Measurements from ENCODE around the gene XPNPEP2. TPM values are rescaled to one million over a fixed set of nuclear protein-coding genes. Genes with fewer than 3 reads are reported as not detected.

Gene XPNPEP2
- total and polyA plus RNA-seq, 9 of the 15 experiments (the other 6 are each of a cell fraction or from before 2014, with no cell fraction given) = 0.03 to 0.19 (median 0.09) TPM; not detected in 5

DNA sequence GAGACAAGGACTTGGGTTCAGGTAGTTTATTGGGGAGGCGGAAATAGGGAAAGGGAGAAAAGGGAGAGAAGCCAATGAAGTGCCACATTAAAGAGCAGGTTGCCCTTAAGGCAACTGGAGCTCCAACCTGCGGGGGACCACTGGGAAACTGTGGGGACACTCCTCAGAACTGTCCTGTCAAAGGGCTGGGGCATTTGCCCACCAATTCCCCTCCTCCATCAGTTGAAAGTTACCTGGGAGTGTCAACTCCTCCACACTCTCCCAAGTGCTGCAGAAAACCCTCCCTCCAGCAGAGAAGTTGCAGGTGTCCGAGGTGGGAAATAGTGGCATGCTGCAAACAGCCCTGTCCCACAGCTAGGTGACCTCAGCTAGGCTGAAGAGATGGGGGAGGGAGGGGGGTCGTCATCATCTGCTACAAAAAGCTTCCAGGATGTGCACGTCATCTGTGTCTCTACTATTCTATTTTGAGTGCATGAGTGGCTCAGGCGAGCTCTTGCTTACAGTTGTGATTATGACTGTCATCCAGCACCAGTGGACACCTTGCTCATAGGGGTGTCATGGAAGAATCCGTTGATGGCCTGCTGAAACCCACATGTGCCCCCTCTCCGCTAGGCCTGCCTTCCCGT is 41.5 kb upstream of the XPNPEP2 start:
- Histone ChIP-seq H3K4me2 (ENCODE audit: insufficient read depth, low read length) (no peak overlapping the region), H4K20me1 (replicated peaks; ENCODE audit: control insufficient read depth, insufficient read depth, low read length) (no peaks in the 10 kb centered on the region), H3K36me3 (ENCODE audit: control insufficient read depth, insufficient read depth, low read length) (no peaks in the 10 kb centered on the region), H2AFZ (ENCODE audit: low read depth, low read length) (no peak overlapping the region), H3K4me3 (no peak overlapping the region), H3K27me3 (ENCODE audit: control insufficient read depth in 2 of 2, insufficient read depth in 2 of 2, low read length in 2 of 2) (peaks cover 5 to 45% of the 10 kb centered on the region in 2 experiments), H3K9me3 (replicated peaks; ENCODE audit: control insufficient read depth, insufficient read depth, low read depth, low read length) (no peaks in the 10 kb centered on the region), H3K9ac (ENCODE audit: insufficient read depth in 1 of 2, low read depth in 2 of 2, low read length in 2 of 2) (no peak overlapping the region), H3K27ac (ENCODE audit: extremely low read depth, low read depth, low read length) (no peak overlapping the region), H3K9me1 (ENCODE audit: control insufficient read depth, insufficient read depth, low read length) (no peaks in the 10 kb centered on the region), H3K4me1 (replicated peaks in 1 of 2; ENCODE audit: control insufficient read depth in 2 of 2, insufficient read depth in 2 of 2, low read length in 2 of 2) (no peaks in the 10 kb centered on the region), H3K79me2 (ENCODE audit: control insufficient read depth, insufficient read depth, low read length) (no peaks in the 10 kb centered on the region)
- FAIRE-seq (no peak), DNase-seq (ENCODE audit: extremely low read depth in 1 of 4, low spot score in 3 of 4) (no peak), ATAC-seq (no peak)
- CTCF ChIA-PET (ENCODE audit: low intra/inter-chr PET ratio) = no interaction called here
- intact Hi-C loops (cut with micrococcal nuclease) = no loop called here
- POLR2A ChIA-PET = no interaction called here
- in situ Hi-C loops (cut with MboI) = no loop called here
- no peak for TF ChIP-seq POU5F1 (IDR thresholded peaks at IDR 0.05; ENCODE audit: borderline replicate concordance, low read depth, low read length, partially characterized antibody)
- TF ChIP-seq HIVEP1 (CRISPR knock-in tag; IDR thresholded peaks at IDR 0.05) = no peak
- WGBS (ENCODE audit: insufficient coverage, low coverage, missing lambda C conversion rate) = 1% methylated on average over 8 of the region's 9 CpGs
- no TSS peak for BruUV-seq (replicated peaks)

DNA sequence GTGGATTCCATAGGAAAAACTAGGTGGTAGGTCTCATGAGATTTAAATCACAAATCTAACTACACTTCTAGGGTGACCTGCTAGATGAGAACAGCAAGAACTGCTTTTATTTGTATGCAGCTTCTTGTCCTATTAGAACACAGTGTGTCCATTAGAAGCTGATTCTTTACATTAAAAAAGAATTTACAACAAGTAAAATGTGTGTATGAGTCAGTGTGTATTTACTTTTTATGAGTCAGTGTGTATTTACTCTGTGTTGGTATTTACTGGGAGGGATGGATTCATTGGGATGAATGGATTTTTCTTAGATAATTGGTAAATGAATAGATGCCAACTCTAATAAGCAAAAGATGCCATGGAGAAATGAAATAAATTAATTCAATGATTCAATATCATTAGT is 40.6 kb upstream of the XPNPEP2 start:
- CTCF ChIA-PET (ENCODE audit: low intra/inter-chr PET ratio) = no interaction called here

More for the DNA sequence above, 40.6 kb upstream of the XPNPEP2 start:
- H3K9ac ChIP-seq (ENCODE audit: insufficient read depth in 1 of 2, low read depth in 2 of 2, low read length in 2 of 2) = no peak overlapping the region
- ATAC-seq (no peak), DNase-seq (ENCODE audit: extremely low read depth in 1 of 4, low spot score in 3 of 4) (no peak), FAIRE-seq (no peak)
- no peaks in the 10 kb centered on the region for H3K36me3 ChIP-seq (ENCODE audit: control insufficient read depth, insufficient read depth, low read length)
- H4K20me1 ChIP-seq (replicated peaks; ENCODE audit: control insufficient read depth, insufficient read depth, low read length) = no peaks in the 10 kb centered on the region
- H3K79me2 ChIP-seq (ENCODE audit: control insufficient read depth, insufficient read depth, low read length) = no peaks in the 10 kb centered on the region
- no peak overlapping the region for H3K4me3 ChIP-seq
- no peaks in the 10 kb centered on the region for H3K9me3 ChIP-seq (replicated peaks; ENCODE audit: control insufficient read depth, insufficient read depth, low read depth, low read length)
- BruUV-seq (replicated peaks) = no TSS peak
- no peak overlapping the region for H3K27ac ChIP-seq (ENCODE audit: extremely low read depth, low read depth, low read length)
- no peak overlapping the region for H3K4me2 ChIP-seq (ENCODE audit: insufficient read depth, low read length)
- H2AFZ ChIP-seq (ENCODE audit: low read depth, low read length) = no peak overlapping the region
- POLR2A ChIA-PET = no interaction called here
- TF ChIP-seq, protein P1, sequence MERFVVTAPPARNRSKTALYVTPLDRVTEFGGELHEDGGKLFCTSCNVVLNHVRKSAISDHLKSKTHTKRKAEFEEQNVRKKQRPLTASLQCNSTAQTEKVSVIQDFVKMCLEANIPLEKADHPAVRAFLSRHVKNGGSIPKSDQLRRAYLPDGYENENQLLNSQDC (CRISPR knock-in tag; IDR thresholded peaks at IDR 0.05) = no peak
- no peak for TF ChIP-seq HMG20A (CRISPR knock-in tag; conservative IDR thresholded peaks at IDR 0.05)
- no peak for TF ChIP-seq POLR2AphosphoS5 (IDR thresholded peaks at IDR 0.05; ENCODE audit: control insufficient read depth, insufficient read depth, low read depth, low read length)
- no peak for TF ChIP-seq HNRNPK (IDR thresholded peaks at IDR 0.05; ENCODE audit: low read depth, low read length, poor library complexity, severe bottlenecking)
- no peak for TF ChIP-seq ZNF584 (CRISPR knock-in tag; IDR thresholded peaks at IDR 0.05; ENCODE audit: low read depth)
- in situ Hi-C loops (cut with MboI) (no loop called here), intact Hi-C loops (cut with micrococcal nuclease) (no loop called here)
- H3K4me1 ChIP-seq (replicated peaks in 1 of 2; ENCODE audit: control insufficient read depth in 2 of 2, insufficient read depth in 2 of 2, low read length in 2 of 2) = no peaks in the 10 kb centered on the region
- no peaks in the 10 kb centered on the region for H3K9me1 ChIP-seq (ENCODE audit: control insufficient read depth, insufficient read depth, low read length)
- H3K27me3 ChIP-seq (ENCODE audit: control insufficient read depth in 2 of 2, insufficient read depth in 2 of 2, low read length in 2 of 2) = peaks cover 5 to 45% of the 10 kb centered on the region in 2 experiments

Data from K562 (cell line).